MM.1S (cell line): Measurements from ENCODE around the gene EDNRA.

Source experiments
- CTCF ChIP-seq: fragments of 300-600 bp; sonication (generic); IDR thresholded peaks from 2 replicates; pipeline ENCODE4 v1.5.1; 2016; ENCODE audit warnings: antibody characterized with exemption, low read length, mixed read lengths
- EZH2 ChIP-seq: fragments of 300-600 bp; sonication (generic); optimal IDR thresholded peaks from 2 replicates; pipeline ENCODE3; 2017; ENCODE audit warnings: low read depth, mild to moderate bottlenecking, antibody characterized with exemption, low read length, mixed read lengths
- EZH2phosphoT487 ChIP-seq: fragments of 300-600 bp; sonication (generic); IDR thresholded peaks from 2 replicates; pipeline ENCODE4 v1.6.1; 2018; ENCODE audit warnings: antibody characterized with exemption, low read length

GRCh38 chr4:147515220-147515936, 34.5 kb downstream of the EDNRA start:
- TF ChIP-seq CTCF = no peak
- no peak for TF ChIP-seq EZH2
- no peak for TF ChIP-seq EZH2phosphoT487
